Neural crest cell (in vitro differentiated cells): ENCODE measurements around the gene RRAGD. TPM values are rescaled to one million over a fixed set of nuclear protein-coding genes. Genes with fewer than 3 reads are reported as not detected.

Experiments used
- DNase-seq: peaks from one replicate; pipeline ENCODE4 v3.0.0; 2021; ENCODE audit warnings: low read depth, mixed read lengths, low spot score
- H3K27ac Mint-ChIP-seq: one replicate; pipeline ENCODE4 v1.8.0; 2021; ENCODE audit warnings: mild to moderate bottlenecking, mixed read lengths; ENCODE audit not compliant: unreplicated experiment
- H3K27me3 Mint-ChIP-seq: 2 replicates; pipeline ENCODE4 v1.8.0; 2021; ENCODE audit warnings: low read depth, mild to moderate bottlenecking, mixed read lengths
- H3K36me3 Mint-ChIP-seq: 2 replicates; pipeline ENCODE4 v1.8.0; 2021; ENCODE audit warnings: low read depth, mild to moderate bottlenecking, mixed read lengths
- H3K4me1 Mint-ChIP-seq: 2 replicates; pipeline ENCODE4 v1.8.0; 2021; ENCODE audit warnings: mixed read lengths
- H3K4me3 Mint-ChIP-seq: one replicate; pipeline ENCODE4 v1.8.0; 2021; ENCODE audit warnings: mild to moderate bottlenecking, mixed read lengths
- H3K9me3 Mint-ChIP-seq: 2 replicates; pipeline ENCODE4 v1.8.0; 2021; ENCODE audit warnings: mixed read lengths
- total RNA-seq: library from RNA; stranded (reverse); gene quantifications from 2 replicates; pipeline ENCODE4 v1.2.1, GENCODE V29; 2021
- TF ChIP-seq, protein P1 (sequence below): fragments of 200-600 bp; sonication (generic); conservative IDR thresholded peaks from 2 replicates; pipeline ENCODE4 v1.5.0; 2021; ENCODE audit warnings: antibody characterized with exemption, mild to moderate bottlenecking

RRAGD gene
- total RNA-seq, 1 donor from 2014 or later: 12.8 TPM

DNA sequence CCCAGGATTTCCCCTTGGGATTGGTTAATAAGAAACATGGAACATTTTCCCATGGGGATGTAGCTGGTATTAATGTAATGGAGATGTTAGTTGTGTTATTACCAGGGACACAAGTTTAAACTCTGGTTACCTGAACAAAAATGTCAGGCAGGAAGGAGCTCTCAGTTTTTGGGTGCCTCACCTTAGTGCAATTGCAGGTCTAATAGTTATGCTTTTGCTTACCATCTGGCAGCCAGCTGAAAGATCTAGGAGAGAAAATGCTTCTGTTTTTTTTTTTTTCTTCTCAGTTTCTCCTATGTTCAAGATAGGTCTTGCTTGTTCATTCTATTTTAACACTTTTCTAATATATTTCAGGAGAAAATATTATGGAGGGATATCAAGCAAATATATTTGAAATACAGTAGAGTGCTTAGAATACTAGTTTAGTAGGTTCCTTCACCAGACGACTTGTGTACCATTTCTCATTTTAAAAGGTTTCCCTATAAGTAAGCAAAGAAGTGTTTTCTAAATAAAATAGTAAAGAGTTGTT is 55.4 kb downstream of the RRAGD start:
- no peak for DNase-seq
- Mint-ChIP-seq H3K4me3 (no peak overlapping the region), H3K4me1 (peaks cover 14% of the 10 kb centered on the region), H3K27ac (no peak overlapping the region), H3K27me3 (peaks cover 3% of the 10 kb centered on the region), H3K36me3 (no peaks in the 10 kb centered on the region), H3K9me3 (no peaks in the 10 kb centered on the region)
- TF ChIP-seq, protein P1, sequence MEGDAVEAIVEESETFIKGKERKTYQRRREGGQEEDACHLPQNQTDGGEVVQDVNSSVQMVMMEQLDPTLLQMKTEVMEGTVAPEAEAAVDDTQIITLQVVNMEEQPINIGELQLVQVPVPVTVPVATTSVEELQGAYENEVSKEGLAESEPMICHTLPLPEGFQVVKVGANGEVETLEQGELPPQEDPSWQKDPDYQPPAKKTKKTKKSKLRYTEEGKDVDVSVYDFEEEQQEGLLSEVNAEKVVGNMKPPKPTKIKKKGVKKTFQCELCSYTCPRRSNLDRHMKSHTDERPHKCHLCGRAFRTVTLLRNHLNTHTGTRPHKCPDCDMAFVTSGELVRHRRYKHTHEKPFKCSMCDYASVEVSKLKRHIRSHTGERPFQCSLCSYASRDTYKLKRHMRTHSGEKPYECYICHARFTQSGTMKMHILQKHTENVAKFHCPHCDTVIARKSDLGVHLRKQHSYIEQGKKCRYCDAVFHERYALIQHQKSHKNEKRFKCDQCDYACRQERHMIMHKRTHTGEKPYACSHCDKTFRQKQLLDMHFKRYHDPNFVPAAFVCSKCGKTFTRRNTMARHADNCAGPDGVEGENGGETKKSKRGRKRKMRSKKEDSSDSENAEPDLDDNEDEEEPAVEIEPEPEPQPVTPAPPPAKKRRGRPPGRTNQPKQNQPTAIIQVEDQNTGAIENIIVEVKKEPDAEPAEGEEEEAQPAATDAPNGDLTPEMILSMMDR: no peak

DNA sequence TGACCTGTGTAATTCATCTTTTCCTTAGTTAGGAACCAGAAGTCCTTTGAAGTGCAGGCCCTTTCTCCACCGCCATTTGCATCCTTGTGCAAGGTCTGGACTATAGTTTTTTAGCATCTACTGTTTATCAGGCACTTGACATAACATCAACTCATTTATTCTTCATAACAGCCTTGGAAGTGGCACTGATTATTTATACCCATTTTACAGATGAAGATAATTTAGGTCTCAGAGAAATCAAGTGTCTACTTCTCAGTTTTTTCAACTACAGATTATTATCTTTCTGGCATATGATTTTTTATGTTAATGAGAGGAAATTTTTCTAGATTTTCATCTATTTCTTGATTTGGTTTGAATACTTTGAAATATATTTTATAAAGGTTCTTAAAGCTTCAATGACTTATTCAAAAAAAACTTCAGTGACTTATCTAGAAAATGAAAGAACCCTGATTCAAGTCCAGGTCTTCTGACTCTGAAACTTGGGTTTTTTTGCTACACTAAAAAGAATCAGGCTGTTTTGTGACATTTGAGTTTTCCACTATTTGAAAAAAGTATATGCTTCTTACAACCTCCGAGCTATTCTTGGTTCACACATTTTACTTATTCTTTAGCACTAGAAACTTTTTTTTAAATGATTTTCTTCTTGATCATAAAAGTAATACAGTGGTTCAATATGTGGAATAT is 56.4 kb downstream of the RRAGD start:
- no peak for DNase-seq
- H3K36me3 Mint-ChIP-seq: no peaks in the 10 kb centered on the region

DNA sequence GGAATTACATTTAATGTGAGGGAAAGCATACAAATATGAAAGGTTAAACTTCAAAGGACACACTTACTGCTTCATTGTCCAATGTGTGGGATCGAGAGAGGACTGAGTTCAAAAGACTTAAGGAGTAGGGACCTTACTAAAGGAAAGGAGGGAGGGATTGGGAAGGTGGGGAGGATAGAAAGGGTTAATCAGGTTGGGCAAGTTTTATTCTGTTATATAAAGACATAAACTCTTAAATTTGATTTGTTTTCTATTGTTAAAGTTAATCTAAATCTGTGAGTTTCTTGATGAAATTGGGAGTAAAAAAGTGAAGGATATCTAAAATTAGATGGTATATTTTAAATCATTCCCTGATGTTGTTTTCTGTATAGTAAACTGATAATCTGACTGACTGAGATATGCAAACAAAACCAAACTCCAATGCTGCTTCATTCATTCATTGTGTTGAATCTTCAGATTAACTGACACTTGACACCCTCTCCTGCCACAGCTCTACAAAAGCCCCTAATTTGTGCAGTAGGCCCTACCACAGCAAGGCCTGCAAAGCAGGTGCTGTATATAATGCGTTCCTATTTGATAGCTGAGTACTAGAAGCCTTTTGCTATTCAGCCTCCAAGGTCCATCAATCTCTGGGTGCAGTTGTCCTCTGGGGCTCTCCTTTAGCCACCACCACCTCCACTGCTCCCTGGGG is 58.2 kb downstream of the RRAGD start:
- TF ChIP-seq, protein P1: no peak
- no peaks in the 10 kb centered on the region for H3K9me3 Mint-ChIP-seq
- peak overlapping the region; percentile 90 for H3K4me3 Mint-ChIP-seq
- H3K27ac Mint-ChIP-seq: peak overlapping the region; percentile 94
- peaks cover 41% of the 10 kb centered on the region for H3K4me1 Mint-ChIP-seq
- peaks cover 3% of the 10 kb centered on the region for H3K27me3 Mint-ChIP-seq
- no peak for DNase-seq
- H3K36me3 Mint-ChIP-seq: no peaks in the 10 kb centered on the region

More for the DNA sequence above, 56.4 kb downstream of the RRAGD start:
- H3K4me1 Mint-ChIP-seq: peaks cover 25% of the 10 kb centered on the region
- H3K27me3 Mint-ChIP-seq: peaks cover 3% of the 10 kb centered on the region
- no peak overlapping the region for H3K27ac Mint-ChIP-seq
- TF ChIP-seq, protein P1: no peak
- H3K9me3 Mint-ChIP-seq: no peaks in the 10 kb centered on the region
- no peak overlapping the region for H3K4me3 Mint-ChIP-seq

DNA sequence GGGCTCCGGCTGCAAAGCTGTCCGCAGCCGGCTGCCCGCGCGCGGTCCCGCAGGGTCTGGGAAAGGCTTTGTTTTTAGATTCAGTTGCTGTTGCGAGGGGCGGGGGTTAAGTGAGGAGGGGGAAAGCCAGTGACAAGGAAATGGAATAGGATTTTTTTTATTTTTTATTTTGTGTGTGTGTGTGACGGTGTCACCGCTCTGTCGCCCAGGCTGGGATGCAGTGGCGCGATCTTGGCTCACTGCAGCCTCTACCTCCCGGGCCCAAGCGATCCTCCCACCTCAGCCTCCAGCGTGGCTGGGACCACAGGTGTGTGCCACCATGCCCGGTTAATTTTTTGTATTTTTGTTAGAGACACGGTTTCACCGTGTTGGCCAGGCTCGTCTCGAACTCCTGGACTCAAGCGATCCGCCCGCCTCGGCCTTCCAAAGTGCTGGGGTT is 58.9 kb downstream of the RRAGD start:
- no peak for DNase-seq
- peak overlapping the region; percentile 94 for H3K27ac Mint-ChIP-seq
- no peaks in the 10 kb centered on the region for H3K36me3 Mint-ChIP-seq
- H3K4me1 Mint-ChIP-seq: peaks cover 48% of the 10 kb centered on the region
- peak overlapping the region; percentile 90 for H3K4me3 Mint-ChIP-seq
- no peaks in the 10 kb centered on the region for H3K9me3 Mint-ChIP-seq
- H3K27me3 Mint-ChIP-seq: peaks cover 3% of the 10 kb centered on the region
- TF ChIP-seq, protein P1: no peak

DNA sequence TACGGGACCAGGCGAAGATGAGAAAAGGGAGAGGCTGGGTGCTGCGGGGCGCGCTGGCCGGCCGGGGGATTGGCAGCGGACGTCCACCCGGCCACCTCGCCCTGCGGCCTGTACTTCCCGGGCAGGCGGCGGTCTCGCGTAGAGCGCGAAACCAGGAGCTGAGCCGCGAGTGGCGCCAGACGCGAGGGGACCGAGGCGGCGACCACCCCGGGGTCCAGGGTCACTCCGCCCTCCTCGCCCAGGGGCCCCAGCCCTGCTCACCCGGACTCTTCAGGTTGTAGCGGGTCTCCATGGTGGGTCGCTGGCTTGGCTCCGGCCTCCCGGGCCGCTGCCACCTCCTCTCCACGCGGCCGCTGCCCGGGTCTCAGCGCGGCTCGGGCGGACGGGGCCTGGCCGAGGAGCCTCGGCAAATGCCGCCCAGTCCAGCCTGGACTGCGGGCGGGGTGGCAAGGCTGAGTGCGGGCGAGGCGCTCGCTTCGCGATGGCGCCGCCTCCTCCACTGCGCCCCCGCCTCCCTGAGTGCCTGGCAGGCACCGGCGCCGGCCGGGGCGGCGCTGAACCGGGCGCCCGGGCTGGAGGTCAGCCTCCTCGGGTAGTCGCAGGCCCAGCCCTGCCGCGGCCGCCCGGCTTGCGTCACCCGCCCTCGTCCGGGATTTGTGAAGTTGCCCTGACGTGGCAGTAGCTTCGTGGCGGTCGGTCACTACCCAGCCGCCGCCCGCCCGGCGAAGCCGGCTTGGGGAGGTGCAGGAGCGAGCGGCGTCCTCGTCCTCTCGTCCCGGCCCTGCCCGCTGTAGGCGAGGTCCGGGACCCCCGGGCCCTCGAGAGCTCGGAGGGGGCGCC is 59.6 kb downstream of the RRAGD start, which contains the start of gene UBE2J1:
TSS of gene UBE2J1 (minus strand) at position 445 of the 840 bp plus-strand sequence. CDS start at position 292, 153 bp downstream.
- Mint-ChIP-seq H3K9me3 (no peaks in the 10 kb centered on the region), H3K36me3 (no peaks in the 10 kb centered on the region), H3K4me1 (peaks cover 53% of the 10 kb centered on the region), H3K27ac (peak within 1 kb of the TSS; percentile 94), H3K4me3 (peak within 1 kb of the TSS; percentile 97), H3K27me3 (peaks cover 1% of the 10 kb centered on the region)
- peak; percentile 82 for DNase-seq
- TF ChIP-seq, protein P1: peak; percentile 21
